GM21825 (cell line): ENCODE measurements around the gene TRIM37.
"Not testable (repeated sequence)": the region's sequence is repeated elsewhere in the genome, so short reads cannot be mapped to it uniquely, and the experiment has no call there.

Source experiments
- ATAC-seq: cut with Tn5 transposase; IDR thresholded peaks from one replicate; pipeline ENCODE4 v1.9.1; 2021; ENCODE audit warnings: mild to moderate bottlenecking, moderate library complexity; ENCODE audit not compliant: unreplicated experiment

The TRIM37 gene

GRCh38 chr17:59106463-59107305 lies at the start of gene TRIM37:
Gene TRIM37 (minus strand): TSS chr17:59106880. CDS start chr17:59106461, 419 bp downstream.
- peak; percentile 94 for ATAC-seq

- ATAC-seq = peak; percentile 85
These were observed 48.9 kb upstream of the TRIM37 start, which contains the start of gene PRR11 for GRCh38 chr17:59155439-59156177. Gene PRR11 (plus strand): TSS chr17:59155746. CDS start chr17:59169753, 14,007 bp downstream.

GRCh38 chr17:59154721-59155438 lies 48.2 kb upstream of the TRIM37 start, which contains the start of gene SKA2:
Gene SKA2 (minus strand): TSS chr17:59155186. CDS start chr17:59155163, 23 bp downstream.
- peak; percentile 75 for ATAC-seq

GRCh38 chr17:59154292-59154720 lies 47.6 kb upstream of the TRIM37 start:
- no peak for ATAC-seq

GRCh38 chr17:59152925-59153324 lies 46.2 kb upstream of the TRIM37 start:
- ATAC-seq = no peak

- no peak for ATAC-seq
These were observed 44.9 kb upstream of the TRIM37 start for GRCh38 chr17:59151591-59151990.

- ATAC-seq = no peak
These were observed 44.3 kb upstream of the TRIM37 start for GRCh38 chr17:59151006-59151405.

- ATAC-seq = no peak
These were observed 43.3 kb upstream of the TRIM37 start for GRCh38 chr17:59149841-59150511.

- ATAC-seq = no peak
These were observed 42.4 kb upstream of the TRIM37 start for GRCh38 chr17:59149051-59149450.

- ATAC-seq = no peak
These were observed 39.0 kb upstream of the TRIM37 start for GRCh38 chr17:59145571-59146096.

- no peak for ATAC-seq
These were observed 35.2 kb upstream of the TRIM37 start for GRCh38 chr17:59141860-59142259.

- ATAC-seq = no peak
These were observed 33.3 kb upstream of the TRIM37 start for GRCh38 chr17:59139939-59140338.

- not testable (repeated sequence) for ATAC-seq
These were observed 31.7 kb upstream of the TRIM37 start for GRCh38 chr17:59138339-59138738.

GRCh38 chr17:59131131-59131530 lies 24.5 kb upstream of the TRIM37 start:
- no peak for ATAC-seq

GRCh38 chr17:59129814-59130213 lies 23.1 kb upstream of the TRIM37 start:
- ATAC-seq = no peak

- no peak for ATAC-seq
These were observed 20.2 kb upstream of the TRIM37 start for GRCh38 chr17:59126809-59127417.

GRCh38 chr17:59124665-59125064 lies 18.0 kb upstream of the TRIM37 start:
- ATAC-seq = no peak

GRCh38 chr17:59121901-59122480 lies 15.3 kb upstream of the TRIM37 start:
- no peak for ATAC-seq

GRCh38 chr17:59115474-59115873 lies 8.8 kb upstream of the TRIM37 start:
- no peak for ATAC-seq
